ENCODE results near the gene NTM. TPM values are rescaled to one million over a fixed set of nuclear protein-coding genes. Genes with fewer than 3 reads are reported as not detected.

NTM gene
- total RNA-seq, 1 experiment from 2014 or later, result 9.9 TPM

GRCh38 chr11:131474947-131475346 is 104.5 kb downstream of the NTM start:
- H3K27me3 ChIP-seq (ENCODE audit: insufficient read depth, low read length), result no peaks in the 10 kb centered on the region; the same call in 1 of the 2 replicates
- H3K79me2 ChIP-seq (ENCODE audit: insufficient read depth, low read length), result no peaks in the 10 kb centered on the region
- no CpG with 5 or more reads among the region's 1 CpG for WGBS (ENCODE audit: extremely low coverage, insufficient read length, low lambda C conversion rate)
- no peaks in the 10 kb centered on the region for H3K23me2 ChIP-seq (ENCODE audit: insufficient read length, low read depth, low read length, poor library complexity, severe bottlenecking)
- H3K4ac ChIP-seq (ENCODE audit: low read depth, low read length), result no peak overlapping the region
- H3K23ac ChIP-seq (ENCODE audit: insufficient read length, low read depth, low read length), result no peak overlapping the region
- no peak for DNase-seq
- peaks cover 21 to 22% of the 10 kb centered on the region in 2 experiments for H3K4me1 Mint-ChIP-seq
- no peak overlapping the region for H4K91ac ChIP-seq (ENCODE audit: insufficient read length, low read depth, low read length)
- H4K8ac ChIP-seq (replicated peaks; ENCODE audit: insufficient read length, low read depth, low read length), result no peak overlapping the region
- no peak overlapping the region for H2BK5ac ChIP-seq (ENCODE audit: insufficient read length, low read length)
- H3K27me3 Mint-ChIP-seq (ENCODE audit: low read depth), result no peaks in the 10 kb centered on the region; the same call in none of the 2 replicates
- no peak overlapping the region for H2AK5ac ChIP-seq (ENCODE audit: insufficient read length, low read length)
- no peak overlapping the region for H2BK12ac ChIP-seq (ENCODE audit: insufficient read length, low read depth, low read length)
- no peak overlapping the region for H3K18ac ChIP-seq (ENCODE audit: insufficient read length, low read depth, low read length)
- no peak overlapping the region for H3K27ac Mint-ChIP-seq
- H2BK120ac ChIP-seq (ENCODE audit: low read depth, low read length, poor library complexity, severe bottlenecking), result no peak overlapping the region
- no peak overlapping the region for H2BK15ac ChIP-seq (ENCODE audit: low read depth, low read length)
- H3K14ac ChIP-seq (ENCODE audit: insufficient read depth, low read length), result no peak overlapping the region
- H3K79me1 ChIP-seq (ENCODE audit: insufficient read depth, low read depth, low read length, poor library complexity, severe bottlenecking), result no peaks in the 10 kb centered on the region
- H4K20me1 ChIP-seq (ENCODE audit: control insufficient read depth, insufficient read depth, insufficient read length), result no peaks in the 10 kb centered on the region
- no peaks in the 10 kb centered on the region for H3K9me3 ChIP-seq (ENCODE audit: control insufficient read depth, low read depth, low read length)
- no peak overlapping the region for H3K27ac ChIP-seq (ENCODE audit: insufficient read length, low read depth, low read length)
- H4K5ac ChIP-seq (ENCODE audit: insufficient read length, low read depth, low read length), result no peak overlapping the region
- no peak overlapping the region for H3K56ac ChIP-seq (ENCODE audit: insufficient read length, low read depth, low read length)
- H2AFZ ChIP-seq (ENCODE audit: low read length), result no peak overlapping the region
- H2BK20ac ChIP-seq (ENCODE audit: low read depth, low read length, poor library complexity, severe bottlenecking), result no peak overlapping the region
- no peak overlapping the region for H3K4me2 ChIP-seq (ENCODE audit: insufficient read depth, insufficient read length, low read length)
- H3T11ph ChIP-seq (ENCODE audit: low read length), result no peak overlapping the region
- no peak overlapping the region for H3K4me3 Mint-ChIP-seq
- H3K4me1 ChIP-seq (ENCODE audit: insufficient read depth, low read length), result peaks cover 3% of the 10 kb centered on the region; the same call in 1 of the 2 replicates
- no peak overlapping the region for H3K9ac ChIP-seq (ENCODE audit: extremely low read depth, insufficient read length, low read length)
- no peak for TF ChIP-seq CTCF (conservative IDR thresholded peaks at IDR 0.05)
- no peaks in the 10 kb centered on the region for H3K9me3 Mint-ChIP-seq
- no peaks in the 10 kb centered on the region for H3K36me3 Mint-ChIP-seq (ENCODE audit: insufficient read depth in 1 of 3, low read depth in 3 of 3)
